ENCODE measurements around the gene ST6GALNAC3. TPM values are rescaled to one million over a fixed set of nuclear protein-coding genes. Genes with fewer than 3 reads are reported as not detected.

The ST6GALNAC3 gene
- total RNA-seq, 2 donors from 2014 or later: 6.3 to 7.6 TPM

DNA sequence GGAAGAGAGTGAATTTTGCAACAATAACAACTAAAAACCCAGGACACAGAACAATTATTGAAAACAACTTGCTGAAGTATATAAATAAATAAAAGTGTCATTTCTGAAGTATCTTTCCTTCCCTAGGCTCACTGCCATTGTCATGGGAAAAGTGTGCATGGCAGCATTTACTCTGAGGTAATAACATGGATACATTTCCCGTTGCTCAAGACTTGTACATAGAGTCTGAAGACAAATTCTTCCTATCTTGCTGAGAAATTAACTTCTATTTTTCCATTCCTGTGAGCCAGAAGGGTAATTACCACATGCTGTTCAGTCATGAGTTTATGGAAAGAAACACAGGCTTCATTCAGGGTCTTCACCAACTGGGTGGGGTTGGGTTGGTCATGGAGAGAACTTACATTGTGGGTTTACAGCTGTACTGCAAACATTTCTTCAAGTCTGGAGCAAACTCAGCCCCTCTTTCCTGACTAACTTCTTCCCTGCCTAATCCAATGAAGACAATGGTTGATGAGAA, 32.2 kb downstream of the ST6GALNAC3 start:
- H3K27me3 ChIP-seq (ENCODE audit: control insufficient read depth, insufficient read depth, low read length, poor library complexity, severe bottlenecking): no peaks in the 10 kb centered on the region
- Mint-ChIP-seq H3K36me3 (ENCODE audit: low read depth) (no peaks in the 10 kb centered on the region), H3K27ac (no peak overlapping the region), H3K9me3 (peaks cover 2% of the 10 kb centered on the region), H3K4me3 (no peak overlapping the region), H3K4me1 (peaks cover 14% of the 10 kb centered on the region), H3K27me3 (ENCODE audit: insufficient read depth) (no peaks in the 10 kb centered on the region)
- TF ChIP-seq, protein P1, sequence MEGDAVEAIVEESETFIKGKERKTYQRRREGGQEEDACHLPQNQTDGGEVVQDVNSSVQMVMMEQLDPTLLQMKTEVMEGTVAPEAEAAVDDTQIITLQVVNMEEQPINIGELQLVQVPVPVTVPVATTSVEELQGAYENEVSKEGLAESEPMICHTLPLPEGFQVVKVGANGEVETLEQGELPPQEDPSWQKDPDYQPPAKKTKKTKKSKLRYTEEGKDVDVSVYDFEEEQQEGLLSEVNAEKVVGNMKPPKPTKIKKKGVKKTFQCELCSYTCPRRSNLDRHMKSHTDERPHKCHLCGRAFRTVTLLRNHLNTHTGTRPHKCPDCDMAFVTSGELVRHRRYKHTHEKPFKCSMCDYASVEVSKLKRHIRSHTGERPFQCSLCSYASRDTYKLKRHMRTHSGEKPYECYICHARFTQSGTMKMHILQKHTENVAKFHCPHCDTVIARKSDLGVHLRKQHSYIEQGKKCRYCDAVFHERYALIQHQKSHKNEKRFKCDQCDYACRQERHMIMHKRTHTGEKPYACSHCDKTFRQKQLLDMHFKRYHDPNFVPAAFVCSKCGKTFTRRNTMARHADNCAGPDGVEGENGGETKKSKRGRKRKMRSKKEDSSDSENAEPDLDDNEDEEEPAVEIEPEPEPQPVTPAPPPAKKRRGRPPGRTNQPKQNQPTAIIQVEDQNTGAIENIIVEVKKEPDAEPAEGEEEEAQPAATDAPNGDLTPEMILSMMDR (conservative IDR thresholded peaks at IDR 0.05): no peak
- H3K9ac ChIP-seq (ENCODE audit: extremely low read depth, low read length, poor library complexity, severe bottlenecking): no peak overlapping the region
- no peaks in the 10 kb centered on the region for H3K36me3 ChIP-seq (ENCODE audit: control insufficient read depth, insufficient read depth, low read length)
- no peaks in the 10 kb centered on the region for H3K9me3 ChIP-seq (ENCODE audit: control insufficient read depth, low read length)
- DNase-seq: no peak
- no peak overlapping the region for H3K27ac ChIP-seq (ENCODE audit: low read depth, low read length)
- H3K4me3 ChIP-seq (ENCODE audit: low read length): no peak overlapping the region
- peaks cover 10% of the 10 kb centered on the region for H3K4me1 ChIP-seq (ENCODE audit: control insufficient read depth, insufficient read depth, low read length)
- 96 to 100% methylated on average over 1 of the region's 1 CpG for WGBS, 2 experiments (ENCODE audit: insufficient coverage in 1 of 2, insufficient read length in 1 of 2)

DNA sequence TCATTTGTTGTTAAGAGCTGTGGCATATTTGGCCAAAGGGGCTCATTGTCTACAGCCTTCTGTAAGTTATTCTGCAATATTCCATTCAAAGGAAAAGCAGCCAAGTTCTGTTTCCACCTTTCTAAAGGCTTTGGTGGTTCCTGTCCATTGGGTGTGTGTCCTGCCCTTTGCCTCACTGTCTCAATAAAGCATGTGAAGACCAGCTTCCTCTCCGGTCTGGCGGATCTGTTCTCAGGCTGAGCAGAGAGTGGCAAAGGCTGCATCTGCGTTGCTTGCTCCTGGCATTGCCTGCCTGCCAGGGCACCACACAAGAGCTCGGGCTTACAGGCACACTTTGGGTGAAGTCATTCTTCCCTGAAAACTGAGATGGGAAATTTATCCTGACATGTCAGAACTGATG, 34.9 kb downstream of the ST6GALNAC3 start:
- no peaks in the 10 kb centered on the region for H3K36me3 ChIP-seq (ENCODE audit: control insufficient read depth, insufficient read depth, low read length)
- WGBS, 2 experiments (ENCODE audit: insufficient coverage in 1 of 2, insufficient read length in 1 of 2): 96 to 100% methylated on average over 2 to 4 of the region's 4 CpGs
- TF ChIP-seq, protein P1 (conservative IDR thresholded peaks at IDR 0.05): no peak
- Mint-ChIP-seq H3K4me3 (no peak overlapping the region), H3K9me3 (peaks cover 13% of the 10 kb centered on the region), H3K4me1 (peaks cover 14% of the 10 kb centered on the region), H3K27me3 (ENCODE audit: insufficient read depth) (no peaks in the 10 kb centered on the region), H3K27ac (no peak overlapping the region), H3K36me3 (ENCODE audit: low read depth) (no peaks in the 10 kb centered on the region)
- H3K9ac ChIP-seq (ENCODE audit: extremely low read depth, low read length, poor library complexity, severe bottlenecking): no peak overlapping the region
- H3K27ac ChIP-seq (ENCODE audit: low read depth, low read length): no peak overlapping the region
- H3K9me3 ChIP-seq (ENCODE audit: control insufficient read depth, low read length): no peaks in the 10 kb centered on the region
- H3K4me1 ChIP-seq (ENCODE audit: control insufficient read depth, insufficient read depth, low read length): peaks cover 10% of the 10 kb centered on the region
- no peak for DNase-seq
- H3K4me3 ChIP-seq (ENCODE audit: low read length): no peak overlapping the region
- no peaks in the 10 kb centered on the region for H3K27me3 ChIP-seq (ENCODE audit: control insufficient read depth, insufficient read depth, low read length, poor library complexity, severe bottlenecking)

DNA sequence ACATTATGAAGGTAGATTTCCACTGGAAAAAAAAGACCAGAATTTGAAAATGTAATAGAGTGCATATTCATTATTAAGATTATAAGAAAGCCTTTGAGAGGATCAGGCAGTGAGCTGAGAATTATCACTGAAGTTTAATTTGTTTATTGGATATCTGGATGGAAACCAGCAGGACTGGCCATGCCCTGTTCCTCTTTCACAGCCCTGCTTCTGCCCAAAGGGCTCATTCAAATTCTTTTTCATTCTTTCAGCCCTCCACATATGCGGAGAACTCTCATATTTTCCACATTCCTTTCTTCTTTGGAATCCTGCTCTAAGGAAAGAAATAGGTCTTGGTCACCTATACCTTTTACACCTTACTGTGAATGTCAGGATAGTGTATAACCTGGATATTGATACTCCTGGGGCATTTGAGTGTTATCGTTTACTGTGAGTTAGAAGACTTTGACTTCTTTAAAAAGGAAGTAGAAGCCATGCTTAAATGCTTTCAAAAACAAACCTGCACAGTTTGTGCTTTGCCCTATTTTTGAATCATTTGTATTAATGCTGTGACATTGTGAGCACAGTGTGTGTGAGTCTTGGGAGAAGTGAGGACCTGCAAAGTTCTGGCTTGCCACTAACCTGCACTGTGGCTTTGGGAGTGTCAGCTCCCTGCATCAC, 35.5 kb downstream of the ST6GALNAC3 start:
- Mint-ChIP-seq H3K4me1 (peaks cover 10% of the 10 kb centered on the region), H3K9me3 (peaks cover 13% of the 10 kb centered on the region), H3K36me3 (ENCODE audit: low read depth) (no peaks in the 10 kb centered on the region), H3K27me3 (ENCODE audit: insufficient read depth) (no peaks in the 10 kb centered on the region), H3K4me3 (no peak overlapping the region), H3K27ac (no peak overlapping the region)
- Histone ChIP-seq H3K4me1 (ENCODE audit: control insufficient read depth, insufficient read depth, low read length) (peaks cover 10% of the 10 kb centered on the region), H3K36me3 (ENCODE audit: control insufficient read depth, insufficient read depth, low read length) (no peaks in the 10 kb centered on the region), H3K9ac (ENCODE audit: extremely low read depth, low read length, poor library complexity, severe bottlenecking) (no peak overlapping the region), H3K27me3 (ENCODE audit: control insufficient read depth, insufficient read depth, low read length, poor library complexity, severe bottlenecking) (no peaks in the 10 kb centered on the region), H3K27ac (ENCODE audit: low read depth, low read length) (no peak overlapping the region), H3K4me3 (ENCODE audit: low read length) (no peak overlapping the region), H3K9me3 (ENCODE audit: control insufficient read depth, low read length) (no peaks in the 10 kb centered on the region)
- no peak for DNase-seq
- WGBS, 2 experiments (ENCODE audit: insufficient coverage in 1 of 2, insufficient read length in 1 of 2): 73% methylated on average over 2 of the region's 2 CpGs; no CpG with 5 or more reads in 1 of the 2 experiments
- TF ChIP-seq, protein P1 (conservative IDR thresholded peaks at IDR 0.05): no peak
